HG03097 (cell line): ENCODE results near the gene FGD6.
"Not testable (repeated sequence)": the region's sequence is repeated elsewhere in the genome, so short reads cannot be mapped to it uniquely, and the experiment has no call there.

ENCODE experiments used
- ATAC-seq: cut with Tn5 transposase; IDR thresholded peaks from one replicate; pipeline ENCODE4 v1.9.1; 2021; ENCODE audit not compliant: unreplicated experiment, low FRiP score

FGD6 gene

DNA sequence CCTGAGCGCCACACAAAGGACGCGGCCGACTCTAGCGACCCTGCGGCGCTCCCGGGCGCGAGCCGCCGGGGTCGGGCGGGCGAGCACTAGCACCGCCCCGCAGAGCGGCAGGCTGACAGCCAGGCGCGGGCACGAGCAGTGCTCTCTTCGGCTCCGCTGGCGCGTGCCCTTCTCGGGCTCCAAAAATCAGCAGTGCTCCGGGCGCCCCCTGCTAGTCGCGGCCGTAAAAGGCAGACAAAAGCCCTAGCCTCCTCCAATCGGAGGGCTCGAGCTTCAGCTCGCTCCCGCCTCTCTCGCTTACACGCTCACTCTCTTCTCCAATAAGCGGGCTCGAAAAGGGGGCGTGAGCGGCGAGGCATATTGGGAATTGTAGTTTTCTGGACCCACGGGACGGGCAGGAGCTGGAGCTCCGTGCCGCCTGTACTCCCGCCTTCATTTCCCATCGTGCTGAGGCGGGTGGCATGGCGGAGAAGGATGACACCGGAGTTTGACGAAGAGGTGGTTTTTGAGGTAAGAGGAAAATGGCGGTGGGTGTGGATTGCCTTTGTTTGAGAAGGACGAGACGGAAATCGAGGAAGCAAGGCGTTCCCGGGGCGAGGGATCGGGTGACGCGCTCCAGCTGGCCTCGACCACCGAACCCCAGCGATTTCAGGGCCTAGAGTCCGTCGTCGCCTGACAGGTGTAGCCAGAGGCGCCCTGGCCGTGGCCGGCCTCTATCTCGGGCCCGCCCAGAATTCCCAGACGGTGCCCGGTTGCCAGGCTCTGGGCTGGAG is at the start of gene FGD6, which contains the start of gene VEZT:
Gene FGD6, minus strand, starts transcription at position 91 of the 773 bp plus-strand sequence. CDS start 227 bp downstream, outside the sequence.
Gene VEZT, plus strand, starts transcription at position 431 of the 773 bp plus-strand sequence. Its CDS starts 44 bp downstream, at position 475.
- ATAC-seq: peak; percentile 94

DNA sequence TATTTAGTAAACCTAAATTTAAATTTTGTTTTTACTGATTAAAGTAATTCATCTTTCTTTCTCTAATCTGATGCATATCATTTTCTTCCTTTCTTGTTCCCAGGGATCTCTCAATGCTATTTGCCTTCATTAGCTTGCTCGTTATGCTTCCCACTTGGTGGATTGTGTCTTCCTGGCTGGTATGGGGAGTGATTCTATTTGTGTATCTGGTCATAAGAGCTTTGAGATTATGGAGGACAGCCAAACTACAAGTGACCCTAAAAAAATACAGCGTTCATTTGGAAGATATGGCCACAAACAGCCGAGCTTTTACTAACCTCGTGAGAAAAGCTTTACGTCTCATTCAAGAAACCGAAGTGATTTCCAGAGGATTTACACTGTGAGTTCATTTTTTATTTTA is 49.0 kb upstream of the FGD6 start:
- no peak for ATAC-seq

DNA sequence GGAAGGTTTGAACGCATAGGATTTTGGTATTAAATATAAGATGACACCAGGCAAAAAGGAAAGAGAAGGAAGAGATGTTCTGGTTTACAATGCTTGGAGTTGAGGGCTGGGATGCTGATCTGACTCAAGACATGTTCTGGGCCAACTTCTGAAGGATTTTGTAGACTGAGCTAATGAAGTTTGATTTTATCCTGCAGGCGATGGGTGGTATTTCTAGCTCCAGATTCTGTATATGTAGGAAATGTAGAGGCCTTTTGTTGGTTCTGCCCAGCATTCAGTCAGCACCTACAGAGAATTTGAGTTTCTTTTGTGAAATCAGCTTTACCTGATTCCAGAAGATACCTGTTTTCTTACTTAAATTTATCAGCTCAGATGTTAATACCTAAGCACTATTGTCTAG is 48.5 kb upstream of the FGD6 start:
- no peak for ATAC-seq

DNA sequence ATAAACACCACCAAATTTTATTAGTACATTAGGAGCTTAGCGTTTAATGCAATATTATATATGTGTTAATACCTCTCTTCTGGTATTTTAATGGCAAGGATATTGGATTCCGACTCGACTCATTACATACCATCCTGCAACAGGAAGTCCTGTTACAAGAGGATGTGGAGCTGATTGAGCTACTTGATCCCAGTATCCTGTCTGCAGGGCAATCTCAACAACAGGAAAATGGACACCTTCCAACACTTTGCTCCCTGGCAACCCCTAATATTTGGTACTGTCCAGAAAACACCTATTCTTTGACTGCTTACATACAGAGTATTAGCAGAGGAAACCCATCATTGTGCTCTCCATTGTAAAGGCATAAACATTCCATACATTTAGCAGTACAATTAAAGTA is 45.5 kb upstream of the FGD6 start:
- no peak for ATAC-seq

DNA sequence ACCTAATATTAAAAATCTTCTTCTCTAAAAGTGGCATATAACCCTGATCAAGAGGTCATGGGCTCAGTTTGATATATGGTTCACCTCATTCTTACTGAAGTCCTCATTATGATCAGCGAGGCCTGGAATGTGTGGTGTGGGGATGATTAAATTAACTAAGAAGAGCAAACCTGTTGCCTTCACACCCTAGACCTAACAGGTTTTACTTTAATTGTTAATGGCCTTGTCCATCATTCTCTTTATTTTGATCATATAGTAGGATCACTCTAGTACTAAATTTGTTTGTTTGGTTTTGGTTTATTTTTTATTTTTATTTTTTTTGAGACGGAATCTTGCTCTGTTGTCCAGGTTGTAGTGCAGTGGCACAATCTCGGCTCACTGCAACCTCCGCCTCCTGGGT is 43.8 kb upstream of the FGD6 start:
- no peak for ATAC-seq

DNA sequence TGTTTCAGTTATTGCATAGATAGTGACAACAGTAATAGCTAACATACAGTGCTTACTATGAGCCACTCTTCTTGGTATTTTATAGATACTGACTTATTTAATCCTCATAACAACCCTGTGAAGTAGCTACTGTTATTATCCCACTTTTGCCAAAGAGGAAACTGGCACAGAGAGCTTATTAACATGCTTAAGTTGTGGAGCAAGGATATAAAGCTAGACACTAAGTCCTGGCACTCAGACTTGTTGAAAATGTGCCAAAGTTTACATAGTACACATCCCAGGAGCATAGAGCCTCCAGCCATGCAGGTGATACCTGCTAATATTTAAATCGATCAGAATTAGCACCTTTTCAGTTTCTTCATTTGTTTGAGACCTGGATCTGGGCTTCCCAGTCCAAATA is 42.1 kb upstream of the FGD6 start:
- no peak for ATAC-seq

DNA sequence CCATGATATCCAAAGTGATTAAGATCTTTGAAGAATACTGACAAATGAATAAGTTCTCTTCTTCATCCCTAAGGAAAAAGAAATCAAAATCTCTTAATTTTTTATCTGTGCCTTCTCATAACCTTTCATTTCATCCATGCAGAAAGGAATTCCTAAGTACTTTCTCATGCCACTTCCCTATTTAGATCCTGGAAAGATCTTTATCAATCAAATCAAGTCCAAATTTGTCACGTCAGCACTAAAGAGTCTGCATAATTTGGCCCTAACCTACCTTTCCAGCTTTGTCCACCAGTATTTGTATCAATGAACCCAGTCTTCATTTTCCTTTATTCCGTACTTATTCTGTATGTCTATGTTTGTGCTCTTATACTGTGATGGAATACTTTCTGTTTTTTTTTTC is 41.5 kb upstream of the FGD6 start:
- ATAC-seq: no peak

DNA sequence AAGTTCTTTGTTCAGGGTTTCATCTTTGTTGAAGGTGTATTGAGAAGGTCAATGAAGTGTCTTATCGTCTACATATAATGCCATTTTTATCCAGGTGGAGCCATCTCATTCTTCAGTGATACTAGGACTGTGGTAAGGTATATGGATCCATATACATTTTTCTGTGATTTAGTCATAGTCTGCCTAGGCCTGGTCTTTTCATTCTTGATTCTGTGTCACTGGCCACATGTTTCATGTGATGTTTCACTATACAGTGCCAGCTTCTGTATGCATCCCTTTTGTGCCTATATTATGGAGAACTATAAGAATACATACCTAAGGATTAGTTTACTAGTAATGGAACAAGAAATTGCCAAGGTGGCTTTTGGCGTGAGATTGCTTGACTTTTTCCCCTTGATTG is 40.9 kb upstream of the FGD6 start:
- no peak for ATAC-seq

DNA sequence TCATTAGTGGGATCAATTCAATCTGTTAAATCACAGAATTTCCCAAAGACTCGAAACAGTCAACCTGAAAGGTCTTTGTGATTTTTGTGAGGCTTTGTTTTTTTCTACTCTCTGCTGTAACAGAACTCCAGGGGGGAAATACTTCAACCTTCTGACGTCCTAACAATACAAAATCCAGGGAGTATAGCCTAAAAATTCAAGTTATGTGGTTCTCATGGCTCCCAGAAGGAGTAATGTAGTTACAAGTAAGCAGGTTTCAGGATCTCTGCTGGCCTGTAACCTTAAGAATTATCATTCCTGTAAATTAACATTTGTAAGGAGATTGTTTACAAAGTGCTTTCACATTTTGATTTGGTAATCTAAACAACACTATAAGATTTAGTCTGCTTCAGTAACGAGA is 40.3 kb upstream of the FGD6 start:
- ATAC-seq: no peak

DNA sequence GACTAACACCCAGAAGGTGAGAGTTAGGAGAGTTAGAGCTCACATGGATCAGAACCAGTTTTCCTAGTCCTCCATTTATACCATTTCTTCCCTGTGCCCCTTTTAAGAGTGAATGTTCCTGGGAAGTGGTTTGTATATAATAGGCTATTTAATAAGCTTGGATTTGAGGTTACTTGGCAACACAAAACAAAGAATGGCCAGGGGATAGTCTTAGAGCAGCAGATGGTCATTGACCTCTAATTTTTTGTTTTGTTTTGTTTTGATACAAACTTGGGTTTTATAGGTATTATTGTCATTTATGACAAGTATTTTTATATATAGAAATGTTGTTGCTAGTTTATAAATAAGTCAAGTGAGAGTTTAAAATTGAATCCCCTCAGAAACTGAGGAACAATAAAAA is 36.1 kb upstream of the FGD6 start:
- no peak for ATAC-seq

DNA sequence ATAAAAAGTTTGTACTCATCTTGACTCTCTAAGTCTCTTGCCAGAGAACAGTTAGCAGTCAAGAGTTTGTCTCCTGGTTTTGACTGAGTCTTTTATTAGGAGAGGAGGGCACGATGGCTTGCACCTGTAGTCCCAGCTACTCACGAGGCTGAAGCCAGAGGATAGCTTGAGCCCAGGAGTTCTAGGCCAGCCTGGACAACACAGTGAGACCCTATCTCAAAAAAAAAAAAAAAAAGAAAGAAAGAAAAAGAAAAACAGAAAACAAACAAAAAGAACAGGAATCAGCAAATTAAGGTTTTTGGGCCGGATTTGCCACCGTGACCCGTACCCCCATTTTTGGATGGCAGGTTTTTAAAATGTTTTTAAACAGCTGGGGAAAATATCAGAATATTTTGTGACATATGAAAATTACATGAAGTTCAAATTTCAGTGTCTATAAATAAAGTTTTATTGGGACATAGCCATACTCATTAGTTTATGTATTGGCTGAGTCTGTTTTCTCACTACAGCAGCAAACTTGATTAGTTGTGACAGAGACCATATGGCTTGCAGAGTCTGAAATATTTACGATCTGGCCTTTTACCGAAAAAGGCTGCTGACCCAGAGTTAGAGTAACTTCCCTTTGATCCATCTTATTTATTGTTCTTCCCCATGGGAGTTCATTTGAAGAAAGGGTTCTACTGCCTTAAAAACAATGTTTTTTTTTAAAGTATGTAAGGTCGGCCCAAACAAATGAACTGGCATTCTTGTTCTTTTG is 31.5 kb upstream of the FGD6 start:
- ATAC-seq: no peak

DNA sequence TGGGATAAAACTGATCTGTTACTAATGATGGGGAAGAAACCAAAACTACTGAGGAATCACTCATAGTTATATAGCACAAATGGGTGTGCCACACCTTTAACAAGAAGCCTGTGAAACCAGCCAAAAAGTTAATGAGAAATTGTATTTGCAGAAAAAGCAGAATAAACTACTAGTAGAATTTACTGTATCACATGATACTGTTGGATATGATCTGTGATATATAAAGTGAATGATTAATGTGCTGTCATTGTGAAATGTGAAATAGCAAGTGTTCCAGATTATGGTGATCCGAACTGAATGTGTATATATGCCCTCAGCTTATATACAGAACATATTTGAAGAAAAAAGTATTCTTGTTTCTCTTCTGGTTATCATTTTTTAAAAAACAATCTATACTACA is 30.8 kb upstream of the FGD6 start:
- ATAC-seq: no peak

DNA sequence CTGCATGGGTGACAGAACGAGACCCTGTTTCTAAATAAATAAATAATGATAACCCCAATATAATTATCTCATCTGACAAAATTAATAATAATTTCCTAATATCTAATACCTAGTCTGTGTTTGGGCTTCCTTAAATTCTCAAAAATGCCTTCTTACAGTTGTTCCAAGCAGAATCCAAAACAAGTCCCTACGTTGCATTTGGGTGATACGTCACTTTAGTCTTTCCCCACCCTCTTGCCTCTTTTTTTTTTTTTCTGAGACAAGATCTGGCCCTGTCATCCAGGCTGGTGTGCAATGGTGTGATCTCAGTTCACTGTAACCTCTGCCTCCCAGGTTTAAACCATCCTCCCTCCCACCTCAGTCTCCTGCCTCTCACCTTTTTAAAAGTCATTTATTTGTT is 27.1 kb upstream of the FGD6 start:
- no peak for ATAC-seq

DNA sequence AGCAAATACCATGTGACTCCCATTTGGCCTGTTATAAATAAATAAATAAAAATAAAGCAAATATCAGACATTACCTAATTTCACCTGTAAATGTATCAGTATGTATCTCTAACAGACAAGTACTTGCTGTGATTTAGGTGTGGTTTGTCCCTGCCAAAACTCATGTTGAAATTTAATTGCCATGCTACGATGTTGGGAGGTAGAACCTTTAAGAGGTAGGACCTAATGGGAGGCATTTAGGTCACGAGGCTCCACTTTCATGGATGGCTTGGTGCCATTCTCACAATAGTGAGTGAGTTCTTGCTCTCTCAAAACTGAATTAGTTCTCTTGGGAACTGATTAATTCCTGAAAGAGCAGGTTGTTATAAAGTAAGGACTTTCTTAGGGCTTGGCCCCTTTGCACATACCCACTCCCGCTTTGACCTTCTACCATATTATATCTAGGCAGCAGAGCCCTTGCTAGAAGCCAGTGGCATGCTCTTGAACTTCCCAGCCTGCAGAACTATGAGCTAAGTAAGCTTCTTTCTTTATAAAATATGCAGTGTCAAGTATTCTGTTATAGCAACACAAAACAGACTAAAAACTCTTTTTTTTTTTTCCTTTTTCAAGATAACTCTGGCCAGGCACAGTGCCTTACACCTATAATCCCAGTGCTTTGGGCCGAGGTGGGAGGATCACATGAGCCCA is 26.4 kb upstream of the FGD6 start:
- no peak for ATAC-seq

DNA sequence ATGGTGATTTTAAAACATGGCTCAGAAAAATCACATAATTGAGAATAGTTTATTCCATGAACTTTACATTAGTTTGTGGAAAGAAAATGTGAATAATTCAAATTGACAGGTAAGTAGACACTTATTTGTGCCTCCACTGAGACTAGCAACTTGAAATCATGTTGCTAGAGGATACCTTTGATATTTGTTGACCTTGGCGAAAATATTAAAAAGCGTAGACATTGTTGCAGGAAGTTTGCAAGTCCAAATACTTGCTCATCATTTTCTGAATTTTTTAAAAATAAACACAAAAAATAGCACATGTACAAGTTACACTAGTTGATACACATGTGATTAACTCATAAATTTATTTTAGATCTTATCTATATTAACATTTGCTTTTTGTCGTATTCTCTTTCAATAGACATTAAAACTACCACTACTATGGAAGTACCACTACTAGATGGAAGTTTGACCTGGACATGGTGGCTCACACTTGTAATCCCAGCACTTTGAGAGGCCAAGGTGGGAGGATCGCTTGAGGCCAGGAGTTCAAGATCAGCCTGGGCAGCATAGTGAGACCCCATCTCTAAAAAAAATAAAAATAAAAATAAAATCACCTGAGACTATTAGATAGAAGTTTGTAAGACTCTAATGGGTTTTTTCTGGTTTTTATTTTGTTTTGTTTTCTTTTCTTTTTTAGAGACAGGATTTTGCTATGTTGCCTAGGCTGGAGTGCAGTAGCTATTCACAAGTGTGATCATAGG is 24.7 kb upstream of the FGD6 start:
- no peak for ATAC-seq

DNA sequence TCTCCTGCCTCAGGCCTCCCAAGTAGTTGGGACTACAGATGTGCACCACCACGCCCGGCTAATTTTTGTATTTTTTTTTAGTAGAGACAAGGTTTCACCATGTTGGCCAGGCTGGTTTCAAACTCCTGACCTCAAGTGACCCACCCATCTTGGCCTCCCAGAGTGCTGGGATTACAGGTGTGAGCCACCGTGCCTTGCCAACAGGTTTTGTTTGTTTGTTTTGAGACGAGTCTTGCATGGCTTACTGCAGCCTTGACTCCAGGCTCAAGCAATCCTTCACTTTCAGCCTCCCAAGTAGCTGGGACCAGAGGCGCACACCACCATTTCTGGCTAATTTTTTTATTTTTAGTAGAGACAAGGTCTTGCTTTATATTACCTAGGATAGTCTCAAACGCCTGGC is 23.9 kb upstream of the FGD6 start:
- ATAC-seq: not testable (repeated sequence)

DNA sequence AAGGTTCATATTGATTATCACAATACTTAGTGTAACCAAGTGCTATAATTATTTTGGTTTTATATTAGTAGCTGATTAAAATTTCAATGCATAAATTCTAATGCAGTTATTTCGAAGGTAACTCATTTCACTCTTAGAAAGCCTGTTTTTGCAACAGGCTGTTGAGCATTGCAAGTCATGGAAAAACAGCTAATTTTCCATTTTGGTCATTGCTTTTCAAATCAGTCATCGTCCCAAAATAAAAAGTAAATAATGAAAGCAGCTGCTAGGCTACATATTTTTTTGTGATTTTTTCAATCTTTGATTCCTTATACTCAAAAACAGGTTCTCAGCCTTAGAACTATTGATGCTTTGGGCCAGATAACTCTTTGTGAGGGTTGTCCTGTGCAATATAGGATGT is 23.3 kb upstream of the FGD6 start:
- ATAC-seq: no peak

DNA sequence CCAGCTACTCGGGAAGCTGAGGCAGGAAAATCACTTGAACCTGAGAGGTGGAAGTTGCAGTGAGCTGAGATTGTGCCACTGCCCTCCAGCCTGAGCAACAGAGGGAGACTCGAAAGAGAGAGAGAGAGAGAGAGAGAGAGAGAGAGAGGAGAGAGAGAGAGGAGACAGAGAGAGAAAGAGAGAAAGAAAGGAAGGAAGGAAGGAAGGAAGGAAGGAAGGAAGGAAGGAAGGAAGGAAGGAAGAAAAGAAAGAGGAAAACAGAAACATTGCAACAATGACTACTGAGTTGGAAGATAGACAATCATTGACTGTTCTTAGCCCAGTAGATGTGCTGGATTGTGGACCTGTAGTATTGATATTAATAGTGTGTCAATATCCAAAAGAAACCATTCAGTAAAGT is 22.6 kb upstream of the FGD6 start:
- not testable (repeated sequence) for ATAC-seq

DNA sequence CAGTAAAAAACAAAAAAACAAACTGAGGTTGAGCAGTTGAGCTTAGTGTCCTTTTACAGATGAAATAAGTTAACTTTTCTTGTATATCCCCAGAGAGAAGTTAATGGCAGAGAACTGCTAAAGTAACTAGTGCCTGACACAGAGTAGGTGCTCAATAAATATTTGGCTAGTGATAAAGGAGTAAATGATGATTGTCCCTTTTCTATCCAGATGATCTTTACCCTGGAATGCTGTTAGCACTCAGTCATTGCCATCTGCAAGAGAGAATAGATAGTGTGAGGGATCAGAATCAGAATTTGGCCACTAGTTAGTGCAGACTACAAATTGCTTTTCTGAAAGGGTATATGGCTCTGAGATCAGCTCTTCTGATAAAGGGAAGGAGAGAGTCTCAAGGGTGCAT is 21.9 kb upstream of the FGD6 start:
- no peak for ATAC-seq

DNA sequence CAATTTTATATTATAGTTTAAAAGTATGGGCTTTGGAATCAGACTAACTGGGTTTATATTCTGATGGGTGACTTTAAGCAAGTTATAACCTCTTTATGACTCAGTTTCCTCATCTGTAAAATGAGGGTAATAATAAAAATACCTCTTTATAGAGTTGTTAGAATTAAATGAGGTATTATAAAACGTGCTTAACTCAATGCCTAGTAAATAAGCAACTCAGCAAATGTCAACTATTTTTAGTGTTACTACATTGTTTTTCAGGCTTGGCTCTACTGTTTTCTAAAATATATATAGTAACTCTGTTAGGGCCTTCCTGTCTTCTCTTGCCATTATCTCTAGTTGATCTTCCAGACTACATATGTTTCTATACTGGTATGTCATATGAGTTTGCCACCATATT is 20.9 kb upstream of the FGD6 start:
- ATAC-seq: no peak

DNA sequence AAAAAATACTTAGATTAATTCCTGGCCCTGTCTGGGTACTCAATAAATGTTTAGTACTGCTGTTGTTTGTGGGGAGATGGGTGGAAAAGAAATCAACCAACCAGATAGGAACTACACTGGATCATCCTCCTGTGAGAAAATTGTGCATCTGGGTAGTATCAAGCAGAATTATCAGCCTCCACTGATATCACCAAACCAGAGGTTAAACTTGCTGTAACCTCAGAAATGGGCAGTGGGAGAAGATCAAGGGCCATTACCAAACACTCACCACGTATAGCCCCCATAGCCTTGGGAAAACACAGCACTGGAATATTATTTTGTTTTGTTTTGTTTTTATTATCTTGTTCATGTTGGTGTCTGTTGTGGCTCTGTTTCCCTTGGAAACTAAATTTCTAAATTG is 20.0 kb upstream of the FGD6 start:
- no peak for ATAC-seq
